COR-L47 (cell line): ENCODE results near the gene AGAP2.

ENCODE experiments used
- DNase-seq: peaks from one replicate; lab custom pipeline; 2025; lab: John Stamatoyannopoulos, UW

AGAP2 gene

DNA sequence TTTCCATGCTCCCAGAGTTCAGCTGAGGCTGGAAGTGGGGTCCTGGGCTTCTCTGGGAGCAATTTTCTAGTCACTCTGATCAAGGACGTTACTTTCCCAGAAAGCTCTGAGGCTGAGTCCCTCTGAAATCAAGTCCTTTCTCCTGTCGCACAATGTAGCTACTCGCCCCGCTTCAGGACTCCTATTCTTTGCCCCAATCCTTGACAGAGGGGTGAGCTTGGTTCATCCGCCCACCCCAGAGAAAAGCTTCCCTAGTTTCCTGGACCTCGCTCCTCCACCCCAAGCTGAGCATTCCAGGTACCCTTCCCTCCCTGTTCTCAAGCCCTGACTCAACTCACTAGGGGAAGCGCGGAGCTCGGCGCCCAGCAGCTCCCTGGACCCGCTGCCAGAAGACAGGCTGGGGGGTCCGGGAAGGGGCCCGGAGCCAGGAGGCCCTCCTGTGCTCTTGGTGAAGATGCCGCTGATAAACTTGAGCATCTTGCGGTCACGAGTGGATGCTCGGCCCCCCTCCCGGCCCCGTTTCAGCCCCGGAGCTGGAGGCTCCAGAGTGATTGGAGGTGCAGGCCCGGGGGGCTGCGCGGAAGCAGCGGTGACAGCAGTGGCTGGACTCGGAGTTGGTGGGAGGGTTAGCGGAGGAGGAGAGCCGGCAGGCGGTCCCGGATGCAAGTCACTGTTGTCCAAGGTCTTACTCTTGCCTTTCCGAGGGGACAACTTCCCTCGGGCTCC, 1.6 kb downstream of the AGAP2 start:
- DNase-seq = no peak

DNA sequence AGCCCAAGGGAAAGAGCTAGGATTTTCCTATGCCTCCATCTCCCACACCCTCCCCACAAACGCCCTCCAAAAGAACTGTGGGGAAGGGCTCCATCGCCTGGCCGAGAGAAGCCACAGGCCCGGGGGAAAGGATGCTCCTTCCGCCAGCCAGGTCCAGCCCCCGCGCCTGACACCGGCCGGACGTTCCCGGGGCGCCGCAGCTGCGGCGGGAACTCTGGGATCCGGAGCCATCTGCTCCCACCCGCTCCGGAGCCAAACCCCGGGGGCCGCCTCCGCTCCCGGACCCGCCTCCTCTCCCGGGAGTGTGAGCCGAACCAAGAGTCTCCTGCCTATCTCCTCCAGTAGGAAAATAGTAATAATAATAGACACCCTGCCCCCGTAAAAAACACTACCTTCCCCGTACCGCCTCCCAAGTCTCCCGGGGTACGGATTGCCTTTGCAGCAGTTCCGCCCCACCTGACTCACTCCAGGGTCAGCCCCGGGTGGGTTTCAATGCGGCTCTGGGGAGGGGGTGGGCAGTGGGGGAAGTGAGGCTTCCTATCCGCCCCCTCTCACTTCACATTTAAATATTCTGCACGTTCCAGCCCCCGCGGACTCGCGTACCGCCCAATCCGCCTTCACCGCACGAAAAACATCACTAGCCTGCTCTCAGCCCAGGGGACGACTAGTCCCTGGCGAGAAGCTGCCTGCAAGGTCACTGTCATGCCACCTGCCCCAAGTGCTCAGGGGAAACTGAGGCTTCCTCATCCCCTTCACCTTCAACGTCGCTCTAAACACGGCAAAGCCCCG, 2.4 kb downstream of the AGAP2 start:
- peak; percentile 59 for DNase-seq

DNA sequence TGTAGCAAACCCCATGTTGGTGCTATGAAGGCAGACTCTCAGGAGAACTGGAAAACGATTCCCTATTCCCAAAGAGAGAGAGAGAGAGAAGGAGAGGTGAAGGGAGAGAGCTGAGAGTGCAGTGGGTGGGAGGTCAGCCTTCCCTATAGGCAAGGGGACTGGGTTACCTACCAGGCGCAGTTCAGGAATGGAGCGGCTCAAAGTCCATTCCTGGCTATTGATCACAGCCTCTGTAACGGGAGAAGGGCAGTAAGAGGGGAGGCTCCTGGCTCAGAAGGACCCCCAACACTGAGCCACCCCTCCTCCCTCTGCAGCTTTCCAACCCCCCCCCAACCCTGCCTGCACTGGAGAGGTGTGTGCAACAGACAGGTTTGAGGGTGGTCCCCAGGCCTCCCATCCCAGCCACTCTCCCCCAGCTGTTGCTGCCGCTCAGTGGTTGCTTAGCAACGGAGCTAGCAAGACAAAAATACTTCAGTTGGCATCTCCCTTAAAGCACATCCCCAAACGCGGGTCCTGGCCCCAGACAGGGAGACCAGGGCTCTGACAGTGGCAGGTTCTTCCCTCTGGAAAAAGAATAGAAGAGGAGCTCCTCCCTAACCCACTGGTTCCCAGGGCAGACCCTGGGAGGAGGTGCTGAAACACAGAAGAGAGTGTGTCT, 3.2 kb downstream of the AGAP2 start:
- DNase-seq = peak; percentile 33

DNA sequence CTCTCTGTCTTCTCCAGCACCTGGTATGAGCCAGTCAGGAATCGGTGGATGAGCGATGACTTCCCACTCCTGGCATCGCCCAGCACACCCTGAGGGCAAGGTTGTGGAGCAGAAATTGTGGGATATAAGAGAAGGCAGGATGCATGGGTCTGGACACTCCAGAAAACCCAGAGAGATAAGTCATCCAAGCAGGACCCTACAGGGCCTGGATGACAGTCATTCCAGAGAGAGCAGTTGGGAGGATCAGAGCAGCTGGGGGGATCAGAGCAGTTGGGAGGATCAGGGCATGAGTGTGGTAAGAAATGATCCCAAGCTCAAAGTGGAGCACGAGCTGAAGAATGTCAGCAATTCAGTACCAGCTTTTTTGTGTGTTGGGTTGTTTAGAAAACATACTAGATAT, 4.0 kb downstream of the AGAP2 start:
- DNase-seq = no peak

DNA sequence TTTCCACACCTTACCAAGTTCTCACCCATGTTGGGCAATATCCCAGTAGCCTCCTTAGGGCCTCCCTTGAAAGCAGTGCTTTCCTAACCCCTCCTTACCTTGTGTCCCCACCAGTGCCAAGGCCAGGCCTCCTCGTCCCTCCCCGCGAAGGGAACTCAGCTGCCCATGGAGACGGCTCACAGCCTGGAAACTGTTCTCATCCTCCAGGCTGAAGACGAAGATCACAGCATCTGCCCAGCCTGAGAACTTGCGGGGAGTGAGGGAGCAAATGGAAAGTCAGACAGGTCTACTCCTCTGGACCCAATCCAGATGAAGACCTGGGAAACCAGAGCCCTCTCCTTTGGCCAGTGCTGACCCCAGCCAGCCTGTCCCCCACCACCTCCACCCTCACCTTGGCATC, 4.6 kb downstream of the AGAP2 start:
- no peak for DNase-seq

DNA sequence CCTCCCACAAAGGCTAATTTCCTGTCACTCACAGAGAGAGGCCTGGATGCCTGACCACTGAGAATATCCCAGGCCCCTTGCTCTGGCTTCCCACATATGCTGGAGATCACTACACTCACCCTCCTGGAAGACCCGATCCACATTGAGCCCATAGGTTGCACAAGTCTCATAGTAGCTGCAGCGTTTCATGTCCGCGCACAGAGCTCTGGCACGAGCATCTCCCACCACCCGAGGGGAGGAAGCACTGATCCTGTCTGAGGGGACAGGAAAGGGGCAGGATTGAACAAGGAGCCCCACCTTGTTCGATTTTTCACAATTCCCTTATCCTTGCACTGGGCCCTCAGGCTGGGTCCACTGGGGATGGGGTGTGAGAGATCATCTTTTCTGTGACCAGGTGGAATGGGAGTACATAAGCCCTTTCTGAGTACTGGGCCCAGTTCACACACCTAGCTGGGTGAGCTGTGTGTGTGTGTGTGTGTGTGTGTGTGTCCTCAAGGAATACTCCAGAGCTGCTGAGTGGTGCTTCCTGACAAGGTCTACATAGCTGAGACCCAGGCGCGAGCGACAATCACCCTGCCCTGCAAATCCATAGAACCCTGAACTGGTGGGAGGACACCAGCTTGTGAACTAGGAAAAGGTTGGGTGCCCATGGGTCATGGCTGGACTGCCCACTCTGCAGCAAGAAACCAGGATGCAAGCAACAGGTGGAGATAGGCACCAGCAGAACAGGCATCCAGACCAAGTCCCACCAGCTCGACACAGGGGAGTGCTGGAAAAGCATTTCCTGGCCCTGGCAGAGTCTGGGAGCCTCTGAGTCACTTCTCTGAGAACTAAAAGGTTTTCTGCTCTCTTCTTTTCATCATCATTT, 5.6 kb downstream of the AGAP2 start:
- DNase-seq = no peak

DNA sequence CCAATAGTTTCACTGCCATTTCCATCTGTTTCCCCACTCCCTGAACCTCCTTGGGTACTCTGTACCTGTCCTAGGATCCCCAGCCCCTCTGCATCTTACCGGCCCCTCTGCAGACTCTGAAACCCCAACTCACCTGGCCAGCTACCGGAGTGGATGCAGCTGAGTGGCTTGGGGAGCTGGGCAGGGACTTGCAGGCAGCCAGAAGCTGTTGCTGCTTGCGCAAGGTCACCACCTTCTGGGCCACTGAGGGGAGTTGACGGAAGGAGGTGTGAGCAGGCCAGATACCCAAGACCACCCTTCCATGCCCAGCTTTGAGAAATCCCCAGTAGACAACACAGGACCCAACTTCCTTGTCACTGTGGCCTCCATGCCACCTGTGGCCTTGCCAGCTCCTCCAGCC, 6.3 kb downstream of the AGAP2 start:
- no peak for DNase-seq

DNA sequence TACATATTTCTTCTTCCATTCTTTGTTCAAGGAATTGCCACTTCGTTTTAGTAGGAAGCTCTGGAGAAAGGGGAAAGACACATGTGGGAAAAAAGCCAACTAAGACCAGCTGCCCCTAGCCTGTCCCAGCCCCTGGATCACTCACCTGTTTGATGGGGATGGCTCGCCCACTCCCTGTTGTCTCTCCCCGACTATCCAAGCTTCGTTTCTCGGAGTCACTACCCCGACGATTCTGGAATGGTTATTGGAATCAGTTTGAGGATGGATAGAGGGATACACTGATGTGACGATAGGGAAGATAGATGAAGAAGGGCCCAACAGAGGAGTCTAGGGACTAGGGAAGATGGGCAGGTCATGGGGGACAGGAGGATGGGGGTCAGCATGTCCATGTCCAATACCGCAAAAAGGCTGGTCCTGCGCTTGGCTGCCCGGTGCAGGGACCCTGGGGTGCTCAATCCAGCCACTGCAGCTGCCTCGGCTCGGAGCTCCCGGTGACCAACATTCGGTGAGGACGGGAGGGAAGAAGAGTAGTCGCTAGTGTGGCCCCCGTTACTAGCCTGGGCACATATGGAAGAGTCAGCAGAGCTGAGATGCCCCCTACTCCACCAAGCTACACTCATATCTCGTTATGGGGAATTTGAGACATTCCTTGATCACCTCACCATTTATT, 7.0 kb downstream of the AGAP2 start:
- no peak for DNase-seq

DNA sequence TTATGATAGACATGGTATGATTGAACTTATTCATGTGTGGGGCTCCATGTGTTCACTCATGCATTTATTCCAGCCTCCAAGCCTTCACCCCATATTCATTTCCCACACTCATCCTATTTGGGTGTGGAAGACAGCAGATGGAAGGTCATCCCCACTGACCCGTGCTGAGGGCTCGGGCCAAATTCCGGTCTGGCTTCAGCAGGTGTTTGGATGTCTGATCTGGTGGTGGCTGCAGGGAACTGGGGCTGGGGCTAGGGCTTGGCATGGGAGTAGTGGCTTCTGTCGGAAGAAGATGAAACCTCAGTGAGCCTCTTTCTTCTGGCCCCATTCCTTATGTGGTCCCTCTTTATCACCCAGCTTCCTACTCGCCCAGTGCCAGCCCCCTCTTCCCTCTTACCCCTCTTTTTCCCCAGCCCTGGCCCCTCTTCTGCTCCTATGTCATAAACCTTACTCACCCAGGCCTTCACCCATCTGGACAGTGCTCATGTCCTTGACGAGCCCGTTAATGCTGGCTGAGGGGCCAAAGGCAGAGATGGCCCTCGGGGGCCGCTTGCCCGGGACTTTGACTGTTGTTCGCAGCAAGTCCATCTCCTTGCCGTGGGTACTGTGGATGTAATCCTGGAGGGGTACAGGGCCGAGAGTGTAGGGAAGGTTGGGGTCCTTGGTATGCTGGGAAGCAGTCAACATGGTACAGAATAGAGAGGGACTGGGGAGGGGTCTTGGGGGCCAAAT, 8.0 kb downstream of the AGAP2 start:
- DNase-seq = no peak

DNA sequence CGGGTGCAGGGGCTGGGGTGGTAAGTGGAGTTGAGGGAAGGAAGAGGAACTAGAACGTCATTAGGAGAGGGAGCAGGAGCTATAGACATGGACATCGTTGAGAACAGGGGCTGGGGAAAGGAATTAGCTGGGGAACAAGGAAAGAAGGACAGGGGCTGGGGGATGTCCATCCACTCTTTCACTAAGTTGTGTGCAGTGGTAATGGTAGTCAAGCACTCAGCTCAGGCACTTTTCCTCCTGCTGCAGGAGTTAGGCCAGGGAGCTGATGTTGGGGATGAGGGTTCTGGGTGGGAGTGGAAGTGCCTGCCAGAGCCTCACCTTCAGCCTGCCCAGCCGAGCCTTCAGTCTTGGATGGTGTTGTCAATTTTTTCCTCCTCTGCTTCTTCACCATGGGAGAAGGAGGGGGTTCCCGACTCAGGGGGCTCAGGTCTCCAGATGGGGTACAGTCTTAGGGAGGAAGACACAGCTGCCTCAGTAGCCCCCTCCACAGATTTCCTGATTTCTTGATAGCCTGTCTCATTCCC, 9.2 kb downstream of the AGAP2 start:
- no peak for DNase-seq

DNA sequence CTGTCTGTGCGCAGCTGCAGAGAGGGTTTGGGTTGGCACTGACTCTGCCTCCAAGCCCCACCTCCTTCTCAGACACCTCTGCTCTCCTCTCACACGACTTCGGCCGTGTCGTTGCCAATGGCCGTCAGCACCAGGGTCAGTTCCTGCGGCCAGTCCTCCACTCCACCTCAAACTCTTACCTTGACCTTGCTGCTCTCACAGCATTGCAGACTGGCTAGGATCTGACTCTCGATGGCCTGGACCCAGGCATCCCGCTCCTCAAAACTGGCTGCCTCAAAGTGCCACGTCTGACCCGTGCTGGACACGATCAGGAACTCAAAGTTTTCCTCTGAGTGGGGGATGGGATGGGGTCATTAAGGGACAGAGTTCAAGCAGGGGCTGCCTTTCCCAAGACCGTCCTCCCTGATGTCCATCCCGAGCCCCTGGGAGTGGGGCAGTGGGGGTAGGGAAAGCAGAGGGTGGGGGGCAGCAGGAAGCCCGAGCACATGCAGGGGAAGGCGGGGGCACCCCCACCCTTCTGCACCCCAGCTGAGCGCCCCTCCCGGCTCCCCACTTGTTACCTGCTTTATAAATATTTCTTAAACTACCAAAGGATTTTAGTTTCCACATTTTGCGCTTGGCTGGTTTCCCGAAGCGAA, 10.7 kb downstream of the AGAP2 start:
- DNase-seq = no peak

DNA sequence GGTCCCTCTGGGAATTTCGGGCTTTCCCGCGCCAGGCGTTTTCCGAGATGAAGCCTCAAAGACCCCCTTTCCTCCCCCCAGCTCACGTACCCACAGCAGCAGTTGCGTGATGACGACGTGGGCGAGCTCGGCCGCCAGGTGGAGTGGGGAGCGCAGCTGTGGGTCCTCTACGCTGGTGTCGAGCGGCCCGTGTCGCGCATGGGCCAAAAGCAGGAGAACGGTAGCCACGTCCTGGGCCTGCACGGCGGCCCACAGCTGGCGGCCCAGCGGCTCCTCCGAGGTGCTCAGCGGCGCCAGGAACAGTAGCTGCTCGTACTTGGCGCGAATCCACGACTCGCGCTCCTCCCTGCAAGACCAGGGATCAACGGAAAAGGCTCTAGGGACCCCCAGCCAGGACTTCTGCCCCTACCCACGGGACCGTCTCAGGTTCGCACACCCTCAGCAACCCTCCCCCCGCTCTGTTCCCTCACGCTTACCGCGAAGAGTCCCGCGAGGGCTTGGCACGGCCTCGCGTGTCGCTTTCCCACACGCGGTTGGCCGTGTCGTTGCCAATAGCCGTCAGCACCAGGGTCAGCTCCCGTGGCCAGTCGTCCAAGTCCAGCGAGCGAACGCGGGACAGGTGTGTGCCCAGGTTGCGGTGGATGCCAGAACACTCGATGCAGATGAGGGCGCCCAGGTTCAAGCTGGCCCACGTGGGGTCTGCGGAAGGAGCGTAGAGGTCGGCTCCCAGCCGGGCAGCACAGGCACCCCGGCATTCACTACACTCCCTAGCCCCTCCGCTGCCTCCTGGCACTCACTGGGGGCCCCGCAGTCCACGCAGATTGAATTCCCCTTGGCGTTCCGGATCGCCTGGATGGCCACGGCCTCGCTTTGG, 11.4 kb downstream of the AGAP2 start:
- peak; percentile 68 for DNase-seq

DNA sequence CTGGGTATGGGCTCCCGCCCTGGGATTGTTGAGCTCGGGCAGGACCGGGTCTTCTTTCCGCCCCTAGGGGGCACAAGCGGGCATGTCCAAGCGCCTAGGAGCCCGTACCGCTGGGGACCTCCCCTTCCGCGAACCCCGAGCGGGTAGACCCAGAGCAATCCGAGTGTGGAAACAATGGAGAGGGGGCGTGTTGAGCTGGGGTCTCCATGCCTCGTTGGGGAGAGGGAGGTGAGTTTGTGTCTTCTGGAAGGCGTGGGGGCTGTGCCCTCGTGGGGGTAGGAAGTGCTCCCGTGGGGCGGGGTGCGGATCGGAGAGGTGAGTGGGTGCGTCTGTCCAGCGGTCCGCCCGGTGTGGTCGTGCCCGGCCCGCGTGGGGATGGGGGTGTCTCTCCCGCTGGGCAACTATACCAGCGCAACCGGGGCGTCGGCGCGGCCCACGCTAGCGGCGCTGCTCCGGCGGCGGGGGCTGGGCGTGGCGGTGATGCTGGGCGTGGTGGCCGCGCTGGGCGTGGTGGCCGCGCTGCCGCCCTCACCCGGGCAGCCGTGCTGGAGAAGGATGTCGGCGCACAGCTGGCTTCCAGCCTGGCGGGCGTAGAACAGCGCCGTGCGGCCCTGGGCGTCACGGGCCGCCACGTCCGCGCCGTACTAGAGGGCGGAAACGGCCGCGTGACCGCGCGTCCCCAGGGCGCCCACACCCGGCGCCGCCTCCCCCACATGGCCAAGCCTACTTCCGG, 12.2 kb downstream of the AGAP2 start:
- peak; percentile 86 for DNase-seq

DNA sequence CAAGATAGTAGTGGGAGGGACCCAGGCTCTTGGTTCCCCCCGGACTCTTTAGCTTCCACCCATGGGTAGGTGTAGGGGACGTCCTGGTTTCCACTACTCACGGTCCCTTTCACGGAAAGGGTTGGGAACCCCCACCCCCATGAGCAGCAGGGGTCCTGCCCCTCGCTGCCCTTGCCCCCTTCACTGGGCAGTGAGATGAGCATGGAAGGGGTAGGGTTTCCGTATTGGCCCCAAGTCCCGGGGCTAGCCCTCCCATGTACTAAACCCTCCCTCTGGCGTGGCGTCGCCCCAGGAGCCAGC, 12.7 kb downstream of the AGAP2 start:
- DNase-seq = no peak

DNA sequence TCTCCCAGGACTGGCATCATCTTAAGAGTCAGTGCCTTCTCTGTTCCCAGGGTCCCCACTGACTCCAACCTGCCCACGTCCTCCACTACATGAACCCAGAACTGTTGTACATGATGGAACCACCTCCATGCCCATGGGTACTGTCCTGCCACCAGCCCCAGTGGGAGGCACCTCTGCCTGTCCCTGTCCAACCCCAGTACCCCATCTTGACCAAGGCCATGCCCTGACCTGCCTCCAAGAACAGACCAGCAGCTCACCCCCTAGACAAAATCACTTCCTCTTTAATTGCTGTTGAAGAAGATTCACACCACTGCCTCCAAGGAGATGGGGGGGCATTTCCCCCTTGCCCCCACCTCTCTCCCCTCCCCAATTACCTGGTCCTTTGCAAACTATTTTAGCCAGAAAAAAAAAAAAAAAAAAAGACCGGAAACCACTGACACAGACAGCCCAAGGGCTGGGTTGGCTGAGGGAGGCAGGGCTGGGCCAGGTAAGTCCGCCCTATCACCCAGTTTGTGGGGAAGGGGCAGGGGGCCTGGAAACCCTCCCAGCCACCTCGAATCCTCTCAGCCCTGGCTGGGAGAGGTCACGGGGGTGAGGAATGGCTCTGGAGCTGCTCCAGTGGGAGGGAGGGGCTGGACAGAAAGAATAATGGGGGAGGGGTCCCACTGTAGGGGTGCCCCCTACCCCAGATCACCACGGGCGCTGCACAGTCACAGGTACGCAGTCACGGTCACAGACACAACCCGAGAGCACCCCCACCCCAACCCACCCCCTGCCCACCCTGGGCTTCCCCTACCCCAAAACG, 13.4 kb downstream of the AGAP2 start:
- no peak for DNase-seq

DNA sequence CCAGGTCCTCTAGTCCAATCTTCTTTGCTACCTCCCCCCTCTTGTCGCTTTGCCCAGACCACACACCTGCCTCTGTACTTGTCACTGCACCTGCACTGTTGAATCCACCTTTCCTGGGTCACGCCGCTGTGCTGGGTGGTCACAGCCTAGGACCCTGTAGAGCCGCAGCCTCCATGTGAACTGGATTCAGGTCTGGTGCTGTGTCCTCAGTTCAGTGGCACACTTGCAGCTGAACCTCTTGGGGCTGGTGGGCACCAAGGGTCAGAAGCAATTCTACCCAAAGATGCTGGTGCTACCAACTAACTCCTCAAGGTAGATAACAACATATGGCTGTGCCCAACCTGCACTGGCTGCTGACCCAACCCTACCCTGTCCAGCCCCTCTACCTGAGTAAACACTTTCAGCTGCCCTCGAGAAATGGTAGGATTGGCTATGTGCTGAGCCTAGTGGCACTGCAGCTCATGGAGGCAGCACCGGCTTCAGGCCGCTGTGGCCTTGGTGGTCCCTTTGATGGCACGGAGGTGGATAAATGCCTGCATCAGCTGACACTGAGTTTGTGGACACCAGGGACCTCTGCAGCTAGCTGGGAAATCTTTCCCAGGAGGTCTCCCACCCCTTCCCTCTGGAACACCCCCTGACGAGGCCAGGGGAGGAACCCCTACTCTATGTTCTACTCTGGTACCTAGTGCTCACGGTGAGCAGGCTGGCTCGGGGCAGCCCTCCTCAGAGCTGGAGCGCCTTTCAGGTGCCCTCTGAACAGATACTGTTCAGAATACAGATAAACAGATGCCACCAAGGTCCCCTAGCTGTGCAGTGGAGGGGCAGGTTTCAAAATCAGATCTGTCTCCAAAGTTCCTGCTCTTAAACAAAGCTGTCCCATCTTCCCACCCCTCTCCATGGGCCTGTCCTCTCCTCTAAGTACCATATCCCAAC, 14.3 kb downstream of the AGAP2 start:
- DNase-seq = no peak

DNA sequence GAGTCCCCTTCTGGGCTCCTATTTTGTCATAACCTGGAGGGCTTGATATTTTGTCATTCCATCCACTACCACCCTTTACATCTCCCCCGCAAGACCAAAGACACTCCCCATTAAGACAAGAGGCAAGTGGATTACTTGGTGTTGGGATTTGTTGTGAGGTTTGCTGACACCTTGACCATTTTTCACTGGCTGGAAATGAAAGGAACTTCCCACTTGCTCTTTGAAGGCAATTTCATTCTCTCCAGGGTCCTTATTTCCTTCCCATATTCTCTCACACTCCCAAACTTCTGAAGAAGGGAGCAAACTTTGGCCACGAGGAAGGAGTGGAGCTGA, 14.9 kb downstream of the AGAP2 start:
- no peak for DNase-seq
